Epithelial cell of umbilical artery (primary cell): ENCODE data around the gene C14orf93. TPM values are rescaled to one million over a fixed set of nuclear protein-coding genes. Genes with fewer than 3 reads are reported as not detected.

ENCODE experiments used
- total RNA-seq: library from RNA; depleted of rRNA; stranded (reverse); fragments of >200 nt; gene quantifications from 2 replicates; pipeline ENCODE4 v1.2.3, GENCODE V29; 2014

C14orf93 gene, protein sequence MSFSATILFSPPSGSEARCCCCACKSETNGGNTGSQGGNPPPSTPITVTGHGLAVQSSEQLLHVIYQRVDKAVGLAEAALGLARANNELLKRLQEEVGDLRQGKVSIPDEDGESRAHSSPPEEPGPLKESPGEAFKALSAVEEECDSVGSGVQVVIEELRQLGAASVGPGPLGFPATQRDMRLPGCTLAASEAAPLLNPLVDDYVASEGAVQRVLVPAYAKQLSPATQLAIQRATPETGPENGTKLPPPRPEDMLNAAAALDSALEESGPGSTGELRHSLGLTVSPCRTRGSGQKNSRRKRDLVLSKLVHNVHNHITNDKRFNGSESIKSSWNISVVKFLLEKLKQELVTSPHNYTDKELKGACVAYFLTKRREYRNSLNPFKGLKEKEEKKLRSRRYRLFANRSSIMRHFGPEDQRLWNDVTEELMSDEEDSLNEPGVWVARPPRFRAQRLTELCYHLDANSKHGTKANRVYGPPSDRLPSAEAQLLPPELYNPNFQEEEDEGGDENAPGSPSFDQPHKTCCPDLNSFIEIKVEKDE
- 4.5 and 5.6 TPM in 2 replicates for total RNA-seq

DNA sequence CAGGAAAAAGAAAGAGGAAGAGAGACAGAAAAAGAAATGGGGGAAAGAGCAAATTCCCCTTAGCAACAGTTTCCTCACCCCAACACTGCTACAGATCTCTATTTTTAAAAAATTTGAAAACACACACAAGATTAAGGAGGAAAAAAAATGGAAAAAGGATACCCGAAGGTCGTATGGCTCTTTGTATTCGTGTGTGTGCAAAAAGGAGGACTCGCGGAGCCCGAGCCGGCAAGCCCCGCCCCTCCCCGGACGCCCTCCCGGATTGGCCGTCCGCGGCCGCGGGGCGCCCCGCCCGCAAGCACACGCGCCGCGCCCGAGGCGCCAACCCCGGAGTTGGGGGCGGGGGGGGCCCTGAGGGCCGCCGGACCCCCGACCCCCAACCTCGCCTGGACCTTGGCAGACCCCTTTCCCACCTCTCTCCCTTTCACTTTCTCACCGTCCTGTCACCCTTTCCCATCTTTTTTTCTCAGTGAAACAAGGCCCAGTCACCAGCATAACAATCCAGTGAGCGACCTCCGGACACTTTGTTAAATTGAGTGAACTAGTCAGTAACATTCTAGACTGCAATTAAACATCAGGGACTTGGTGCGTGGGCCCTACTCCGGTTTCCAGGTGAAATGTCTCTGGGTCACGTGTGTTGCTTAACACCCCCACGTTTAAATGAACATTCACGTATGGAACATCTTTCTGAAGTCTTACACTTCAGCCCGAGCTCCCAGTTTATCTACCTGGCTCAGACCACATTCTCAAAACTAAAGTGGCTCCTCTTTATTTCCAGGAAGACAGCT lies at the start of gene C14orf93:
Gene C14orf93 (minus strand): TSS at position 205 of the 788 bp plus-strand sequence. CDS start 11,120 bp downstream, outside the sequence.

GRCh38 chr14:23056956-23057756 lies 47.2 kb upstream of the C14orf93 start, which contains the start of gene CDH24:
TSS of gene CDH24 (minus strand) at chr14:23057520. CDS start at chr14:23055733, 1,787 bp downstream.

DNA sequence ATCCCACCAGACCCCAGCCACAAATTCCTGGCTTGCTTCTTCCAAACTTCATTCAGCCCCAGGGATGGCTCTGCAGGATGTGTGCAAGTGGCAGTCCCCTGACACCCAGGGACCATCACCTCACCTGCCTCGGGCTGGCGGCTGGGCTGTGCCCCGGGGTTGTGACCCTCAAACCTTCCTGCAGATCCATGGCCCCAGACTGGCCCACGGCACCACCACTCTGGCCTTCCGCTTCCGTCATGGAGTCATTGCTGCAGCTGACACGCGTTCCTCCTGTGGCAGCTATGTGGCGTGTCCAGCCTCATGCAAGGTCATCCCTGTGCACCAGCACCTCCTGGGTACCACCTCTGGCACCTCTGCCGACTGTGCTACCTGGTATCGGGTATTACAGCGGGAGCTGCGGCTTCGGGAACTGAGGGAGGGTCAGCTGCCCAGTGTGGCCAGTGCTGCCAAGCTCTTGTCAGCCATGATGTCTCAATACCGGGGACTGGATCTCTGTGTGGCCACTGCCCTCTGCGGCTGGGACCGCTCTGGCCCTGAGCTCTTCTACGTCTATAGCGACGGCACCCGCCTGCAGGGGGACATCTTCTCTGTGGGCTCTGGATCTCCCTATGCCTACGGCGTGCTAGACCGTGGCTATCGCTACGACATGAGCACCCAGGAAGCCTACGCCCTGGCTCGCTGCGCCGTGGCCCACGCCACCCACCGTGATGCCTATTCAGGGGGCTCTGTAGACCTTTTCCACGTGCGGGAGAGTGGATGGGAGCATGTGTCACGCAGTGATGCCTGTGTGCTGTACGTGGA lies 32.4 kb upstream of the C14orf93 start, which contains the start of gene PSMB11:
Gene PSMB11 (plus strand): TSS at position 51 of the 804 bp plus-strand sequence. CDS start 14 bp downstream, at position 65.

DNA sequence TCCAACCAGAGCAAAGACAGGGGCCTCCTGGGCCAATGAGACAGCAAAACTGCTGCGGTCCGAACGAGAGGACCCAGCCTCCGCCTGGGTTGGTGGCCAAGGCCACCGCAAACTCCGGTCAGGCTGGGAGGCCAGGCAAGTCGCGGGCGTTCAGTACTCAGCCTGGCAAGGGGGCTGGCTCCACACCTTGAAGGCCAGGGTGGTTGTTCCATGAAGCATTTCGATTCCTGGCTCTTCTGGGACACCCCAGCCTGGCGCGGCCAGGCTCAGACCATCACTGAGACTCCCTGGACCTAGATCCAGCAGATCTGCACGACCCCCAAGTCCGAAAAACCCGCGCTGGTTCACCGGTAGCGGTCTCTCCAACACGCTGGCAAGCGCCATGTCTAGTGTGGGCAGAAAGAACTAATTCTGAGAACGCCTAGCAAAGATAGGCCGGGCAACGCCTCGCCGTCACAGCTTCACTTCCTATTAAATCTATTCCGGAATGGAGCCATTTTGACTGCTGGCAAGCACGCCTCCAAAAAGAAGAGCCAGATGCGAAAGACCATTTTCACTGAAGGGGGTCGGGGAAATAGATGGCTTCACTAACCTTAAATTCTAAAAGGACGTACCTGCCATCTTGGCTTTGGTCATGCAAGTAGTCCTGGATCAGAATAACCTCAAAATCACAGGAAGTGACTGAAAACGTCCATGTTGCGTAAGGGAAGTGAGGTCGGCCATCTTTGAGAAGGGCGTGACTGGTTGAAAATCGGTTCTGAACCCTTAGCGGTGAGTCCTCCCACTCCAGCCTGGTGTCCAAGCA lies 24.8 kb upstream of the C14orf93 start, which contains the start of gene PSMB5:
Gene PSMB5 (minus strand): TSS at position 403 of the 805 bp plus-strand sequence. CDS start 19 bp downstream, at position 384.

DNA sequence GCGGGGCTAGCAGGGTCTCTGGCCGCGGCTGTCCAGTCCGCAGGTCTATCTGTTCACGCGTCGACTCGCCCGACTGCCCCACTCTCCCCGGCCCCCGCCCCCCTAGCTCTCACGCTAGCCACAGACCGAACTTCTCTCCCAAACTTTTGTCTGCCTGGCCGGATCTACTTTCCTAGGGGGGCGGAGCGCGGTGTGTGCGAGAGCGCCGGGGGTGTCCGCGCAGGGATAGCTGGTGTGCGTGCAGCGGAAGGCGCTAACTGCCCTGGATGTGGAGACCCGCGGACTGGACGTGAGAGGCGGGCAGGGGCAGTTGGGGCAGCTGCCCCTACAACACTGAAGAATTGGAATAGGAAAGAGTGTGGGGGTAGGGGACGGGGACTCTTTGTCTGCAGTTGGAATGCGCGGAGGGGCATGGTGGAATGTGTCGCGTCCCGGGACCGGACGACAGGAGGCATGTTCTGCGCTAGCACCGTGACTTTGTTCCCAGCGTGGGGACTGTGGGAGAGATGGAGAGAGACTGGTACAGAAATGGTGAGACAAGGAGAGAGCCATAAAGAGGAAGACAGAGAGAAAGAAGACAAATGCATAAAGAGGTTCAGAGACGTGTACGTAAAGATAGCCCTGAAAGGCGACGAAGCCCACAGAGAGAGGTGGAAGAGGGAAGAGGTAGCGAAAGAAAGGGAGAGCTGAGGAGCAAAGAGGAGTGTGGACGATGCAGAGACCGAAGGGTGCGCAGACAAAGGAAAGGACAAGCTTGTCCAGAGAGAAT lies 27.3 kb downstream of the C14orf93 start, which contains the start of gene AJUBA:
Gene AJUBA (minus strand): TSS at position 75 of the 769 bp plus-strand sequence. CDS start 285 bp downstream, outside the sequence.

Other genes starting within 250 kb of the C14orf93 start
- 57.8 and 90.7 TPM in 2 replicates for gene OXA1L, start 243.5 kb downstream of the C14orf93 start, total RNA-seq
- gene SLC7A7, start 194.7 kb downstream of the C14orf93 start, total RNA-seq: 10.1 and 23.3 TPM in 2 replicates
- 87.1 and 108 TPM in 2 replicates for gene MRPL52, start 180.3 kb downstream of the C14orf93 start, total RNA-seq
- 251 and 265 TPM in 2 replicates for gene MMP14, start 173.6 kb downstream of the C14orf93 start, total RNA-seq
- 37.5 and 40.0 TPM in 2 replicates for gene LRP10, start 138.4 kb downstream of the C14orf93 start, total RNA-seq
- under 0.01 TPM in 1 of 2 replicates, not detected in the other for gene REM2, start 126.9 kb downstream of the C14orf93 start, total RNA-seq
- 53.6 and 188 TPM in 2 replicates for gene RBM23, start 91.0 kb downstream of the C14orf93 start, total RNA-seq
- gene PRMT5, start 80.8 kb downstream of the C14orf93 start, total RNA-seq: 61.9 and 88.7 TPM in 2 replicates
- gene HAUS4, start 53.1 kb downstream of the C14orf93 start, total RNA-seq: 56.8 and 67.9 TPM in 2 replicates
- gene AJUBA, start 27.6 kb downstream of the C14orf93 start, total RNA-seq: 53.6 and 89.1 TPM in 2 replicates
- gene PSMB5, start 24.8 kb upstream of the C14orf93 start, total RNA-seq: 287 and 492 TPM in 2 replicates
- not detected in 2 replicates for gene PSMB11, start 32.1 kb upstream of the C14orf93 start, total RNA-seq
- 7.5 and 12.5 TPM in 2 replicates for gene CDH24, start 47.4 kb upstream of the C14orf93 start, total RNA-seq
- gene ACIN1, start 85.0 kb upstream of the C14orf93 start, total RNA-seq: 57.5 and 65.7 TPM in 2 replicates
- 48.7 and 60.8 TPM in 2 replicates for gene C14orf119, start 85.4 kb upstream of the C14orf93 start, total RNA-seq
- gene CIROP, start 94.8 kb upstream of the C14orf93 start, total RNA-seq: not detected in 2 replicates
- gene CEBPE, start 109.1 kb upstream of the C14orf93 start, total RNA-seq: not detected in 2 replicates
- gene SLC7A8, start 173.5 kb upstream of the C14orf93 start, total RNA-seq: 0.65 and 1.7 TPM in 2 replicates
- gene RNF212B, start 227.8 kb upstream of the C14orf93 start, total RNA-seq: not detected in 2 replicates